DMS53 (cell line): ENCODE measurements around the gene MTSS2.
"Not testable (repeated sequence)": the region's sequence is repeated elsewhere in the genome, so short reads cannot be mapped to it uniquely, and the experiment has no call there.

Source experiments
- DNase-seq: peaks from one replicate; lab custom pipeline; 2025; lab: John Stamatoyannopoulos, UW

The MTSS2 gene

GRCh38 chr16:70685061-70685937 is 554 bp downstream of the MTSS2 start:
- peak; percentile 72 for DNase-seq

- DNase-seq = no peak
These were observed 1.4 kb downstream of the MTSS2 start for GRCh38 chr16:70684146-70685060.

- no peak for DNase-seq
These were observed 2.5 kb downstream of the MTSS2 start for GRCh38 chr16:70683146-70683944.

GRCh38 chr16:70682239-70683145 is 3.4 kb downstream of the MTSS2 start:
- DNase-seq = peak; percentile 32

GRCh38 chr16:70681382-70682238 is 4.2 kb downstream of the MTSS2 start:
- DNase-seq = no peak

- DNase-seq = no peak
These were observed 5.1 kb downstream of the MTSS2 start for GRCh38 chr16:70680495-70681381.

GRCh38 chr16:70679671-70680494 is 6.0 kb downstream of the MTSS2 start:
- DNase-seq = no peak

- no peak for DNase-seq
These were observed 6.8 kb downstream of the MTSS2 start for GRCh38 chr16:70678898-70679670.

- no peak for DNase-seq
These were observed 7.5 kb downstream of the MTSS2 start for GRCh38 chr16:70678121-70678897.

GRCh38 chr16:70677499-70678120 is 8.2 kb downstream of the MTSS2 start:
- DNase-seq = no peak

- DNase-seq = no peak
These were observed 9.0 kb downstream of the MTSS2 start for GRCh38 chr16:70676675-70677498.

GRCh38 chr16:70675851-70676513 is 9.9 kb downstream of the MTSS2 start:
- DNase-seq = no peak

GRCh38 chr16:70674221-70675014 is 11.4 kb downstream of the MTSS2 start:
- no peak for DNase-seq

- DNase-seq = not testable (repeated sequence)
These were observed 14.9 kb downstream of the MTSS2 start for GRCh38 chr16:70670938-70671337.
